GM23248 (cell line): ENCODE results near the gene ASB2. TPM values are rescaled to one million over a fixed set of nuclear protein-coding genes. Genes with fewer than 3 reads are reported as not detected.

Experiments used
- DNase-seq: peaks from one replicate; pipeline ENCODE4 v3.0.0-alpha.2; 2015
- H2AFZ ChIP-seq: fragments of 200-600 bp; sonication (generic); 2 replicates; pipeline ENCODE4 v1.6.1; 2016; ENCODE audit warnings: antibody characterized with exemption
- H3F3A ChIP-seq: fragments of 200-600 bp; sonication (generic); 2 replicates; pipeline ENCODE4 v1.6.1; 2016; ENCODE audit warnings: mild to moderate bottlenecking, antibody characterized with exemption, mixed run types; ENCODE audit not compliant: insufficient read depth
- H3K27ac ChIP-seq: fragments of 200-600 bp; sonication (generic); 2 replicates; pipeline ENCODE4 v1.5.1; 2016; ENCODE audit warnings: mild to moderate bottlenecking
- H3K27me3 ChIP-seq: fragments of 200-600 bp; sonication (generic); replicated peaks from 2 replicates; pipeline ENCODE4 v1.6.1; 2016; ENCODE audit warnings: mild to moderate bottlenecking; ENCODE audit not compliant: insufficient read depth
- H3K36me3 ChIP-seq: fragments of 200-600 bp; sonication (generic); 2 replicates; pipeline ENCODE4 v1.6.1; 2016; ENCODE audit warnings: low read depth, mild to moderate bottlenecking
- H3K4me1 ChIP-seq: fragments of 200-600 bp; sonication (generic); 2 replicates; pipeline ENCODE4 v1.6.1; 2016; ENCODE audit warnings: mild to moderate bottlenecking; ENCODE audit not compliant: insufficient read depth
- H3K4me2 ChIP-seq: fragments of 200-600 bp; sonication (generic); one replicate; pipeline ENCODE4 v1.6.1; 2016; ENCODE audit warnings: mild to moderate bottlenecking; ENCODE audit not compliant: unreplicated experiment
- H3K4me3 ChIP-seq: fragments of 200-600 bp; sonication (generic); 2 replicates; pipeline ENCODE4 v1.5.1; 2016; ENCODE audit warnings: mild to moderate bottlenecking
- H3K79me2 ChIP-seq: fragments of 200-600 bp; sonication (generic); 2 replicates; pipeline ENCODE4 v1.6.1; 2016; ENCODE audit warnings: mild to moderate bottlenecking; ENCODE audit not compliant: insufficient read depth
- H3K9ac ChIP-seq: fragments of 200-600 bp; sonication (generic); 2 replicates; pipeline ENCODE4 v1.6.1; 2016; ENCODE audit warnings: mild to moderate bottlenecking
- H3K9me2 ChIP-seq: fragments of 200-600 bp; sonication (generic); 2 replicates; pipeline ENCODE4 v1.6.1; 2016; ENCODE audit warnings: mixed run types, mild to moderate bottlenecking, moderate library complexity; ENCODE audit not compliant: insufficient read depth
- H3K9me3 ChIP-seq: fragments of 200-600 bp; sonication (generic); one replicate; pipeline ENCODE4 v1.6.1; 2017; ENCODE audit warnings: low read depth
- H4K20me1 ChIP-seq: fragments of 200-600 bp; sonication (generic); 2 replicates; pipeline ENCODE4 v1.6.0; 2016; ENCODE audit not compliant: insufficient read depth
- EZH2 ChIP-seq: fragments of 200-600 bp; sonication (generic); IDR thresholded peaks from 2 replicates; pipeline ENCODE4 v1.6.1; 2018; ENCODE audit warnings: antibody characterized with exemption, mild to moderate bottlenecking; ENCODE audit not compliant: insufficient read depth, poor library complexity, severe bottlenecking
- EZH2phosphoT487 ChIP-seq: fragments of 200-600 bp; sonication (generic); IDR thresholded peaks from 2 replicates; pipeline ENCODE4 v1.6.1; 2018; ENCODE audit warnings: antibody characterized with exemption, moderate library complexity, mild to moderate bottlenecking, low read depth; ENCODE audit not compliant: insufficient read depth
- WGBS, 2 experiments: methylation state at CpG; one replicate each; pipeline ENCODE4 v1.1.6; 2015 to 2017; ENCODE audit warnings: low lambda C conversion rate in 2 of 2, low coverage in 1 of 2; ENCODE audit errors: missing lambda C conversion rate in 2 of 2; 5-methylcytosine and 5-hydroxymethylcytosine counted together
- in situ Hi-C: fragments of 300-500 bp; cut with MboI; formaldehyde crosslinking; loops from 2 replicates; pipeline ENCODE4 v1.15.0; 2020
- microRNA-seq: library from miRNA; unstranded; fragments of <30 nt; microRNA quantifications from one replicate; pipeline ENCODE4, GENCODE V29; 2016; ENCODE audit warnings: borderline number of aligned reads
- polyA plus RNA-seq: library from polyadenylated mRNA; unstranded; fragments of >200 nt; fragmentation: Nextera tagmentation; extraction: Ambion mirVana; gene quantifications from 2 replicates; pipeline ENCODE4 v1.2.1, GENCODE V29; 2016
- small RNA-seq: library from RNA; depleted of rRNA; stranded (forward); fragments of <200 nt; gene quantifications from one replicate; pipeline ENCODE3, GENCODE V24; 2014; ENCODE audit warnings: low read depth, low replicate concordance
- total RNA-seq: library from RNA; depleted of rRNA; stranded (reverse); fragments of >200 nt; shearing (Covaris generic); gene quantifications from 2 replicates; pipeline ENCODE4 v1.2.3, GENCODE V29; 2014; rRNA removed

Gene ASB2
- total and polyA plus RNA-seq, 2 experiments from 2014 or later, result 0.06 TPM; not detected in 1

DNA sequence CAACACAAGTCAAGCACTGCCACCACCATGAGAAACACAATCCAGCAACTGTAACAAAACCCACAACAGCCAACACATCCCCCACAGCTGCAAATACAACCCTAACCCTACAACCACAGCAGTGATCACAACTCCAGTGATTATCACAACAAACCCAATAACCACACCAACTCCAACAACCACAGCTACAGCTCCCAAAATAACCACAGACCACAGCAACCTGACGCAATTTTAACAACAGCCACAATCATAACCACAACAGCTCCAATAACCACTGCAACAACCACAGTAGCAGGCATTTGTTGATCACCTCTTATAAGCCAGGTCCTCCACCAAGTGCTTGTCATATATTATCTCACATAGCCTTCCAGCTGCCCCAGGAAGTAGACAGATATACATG is 91.4 kb downstream of the ASB2 start:
- in situ Hi-C loops, result loop anchor here (10.0 kb wide), 1 partner anchor 230 kb away; no protein-coding TSS in a partner anchor
- DNase-seq, result no peak
- H3K9me2 ChIP-seq, result no peaks in the 10 kb centered on the region
- H3K4me2 ChIP-seq, result no peak overlapping the region
- no peak overlapping the region for H3K9ac ChIP-seq
- no peaks in the 10 kb centered on the region for H3F3A ChIP-seq
- H2AFZ ChIP-seq, result no peak overlapping the region
- H3K79me2 ChIP-seq, result no peaks in the 10 kb centered on the region
- TF ChIP-seq EZH2 (no peak), EZH2phosphoT487 (no peak)
- H3K36me3 ChIP-seq, result no peaks in the 10 kb centered on the region
- no peak overlapping the region for H3K4me3 ChIP-seq
- no peak overlapping the region for H3K27ac ChIP-seq
- no peaks in the 10 kb centered on the region for H3K9me3 ChIP-seq
- WGBS, 2 experiments, result 58 to 68% methylated on average over 1 of the region's 1 CpG
- H4K20me1 ChIP-seq, result no peaks in the 10 kb centered on the region
- H3K27me3 ChIP-seq, result no peaks in the 10 kb centered on the region; the same call in 1 of the 2 replicates
- no peaks in the 10 kb centered on the region for H3K4me1 ChIP-seq

Small RNA genes within 50 kb of the gene (microRNA-seq; reads per million reads assigned to microRNA genes)
- gene MIR4506, result not detected

Small RNA genes within 50 kb of the gene (small RNA-seq; reads per million reads assigned to genes)
- gene MIR4506, result not detected

Other genes starting within 250 kb of the ASB2 start
- gene PRIMA1, start 188.1 kb downstream of the ASB2 start, total RNA-seq, result 0.43 TPM in 1 of 2 replicates, not detected in the other
- not detected in 2 replicates for gene PRIMA1, start 188.1 kb downstream of the ASB2 start, polyA plus RNA-seq
- not detected in 2 replicates for gene FAM181A, start 49.2 kb downstream of the ASB2 start, total RNA-seq
- gene FAM181A, start 49.2 kb downstream of the ASB2 start, polyA plus RNA-seq, result not detected in 2 replicates
- gene CCDC197, start 20.7 kb upstream of the ASB2 start, total RNA-seq, result not detected in 2 replicates
- not detected in 2 replicates for gene CCDC197, start 20.7 kb upstream of the ASB2 start, polyA plus RNA-seq
- 1.0 and 1.9 TPM in 2 replicates for gene OTUB2, start 49.8 kb upstream of the ASB2 start, total RNA-seq
- gene OTUB2, start 49.8 kb upstream of the ASB2 start, polyA plus RNA-seq, result 1.3 and 1.6 TPM in 2 replicates
- gene DDX24, start 104.6 kb upstream of the ASB2 start, total RNA-seq, result 123 and 125 TPM in 2 replicates
- gene DDX24, start 104.6 kb upstream of the ASB2 start, polyA plus RNA-seq, result 143 and 149 TPM in 2 replicates
- gene IFI27L1, start 104.7 kb upstream of the ASB2 start, total RNA-seq, result 13.5 and 14.2 TPM in 2 replicates
- 31.8 and 32.6 TPM in 2 replicates for gene IFI27L1, start 104.7 kb upstream of the ASB2 start, polyA plus RNA-seq
- not detected in 2 replicates for gene IFI27, start 134.2 kb upstream of the ASB2 start, total RNA-seq
- not detected in 2 replicates for gene IFI27, start 134.2 kb upstream of the ASB2 start, polyA plus RNA-seq
- 61.7 and 95.3 TPM in 2 replicates for gene IFI27L2, start 153.0 kb upstream of the ASB2 start, total RNA-seq
- 161 and 170 TPM in 2 replicates for gene IFI27L2, start 153.0 kb upstream of the ASB2 start, polyA plus RNA-seq
- gene PPP4R4, start 197.8 kb upstream of the ASB2 start, total RNA-seq, result under 0.01 and 0.22 TPM in 2 replicates
- gene PPP4R4, start 197.8 kb upstream of the ASB2 start, polyA plus RNA-seq, result 0.11 TPM in 2 replicates